ENCODE measurements around the gene PCNA. TPM values are rescaled to one million over a fixed set of nuclear protein-coding genes. Genes with fewer than 3 reads are reported as not detected.

PCNA gene
- total and polyA plus RNA-seq, 12 donors = 23.5 to 106 (median 48.6) TPM

DNA sequence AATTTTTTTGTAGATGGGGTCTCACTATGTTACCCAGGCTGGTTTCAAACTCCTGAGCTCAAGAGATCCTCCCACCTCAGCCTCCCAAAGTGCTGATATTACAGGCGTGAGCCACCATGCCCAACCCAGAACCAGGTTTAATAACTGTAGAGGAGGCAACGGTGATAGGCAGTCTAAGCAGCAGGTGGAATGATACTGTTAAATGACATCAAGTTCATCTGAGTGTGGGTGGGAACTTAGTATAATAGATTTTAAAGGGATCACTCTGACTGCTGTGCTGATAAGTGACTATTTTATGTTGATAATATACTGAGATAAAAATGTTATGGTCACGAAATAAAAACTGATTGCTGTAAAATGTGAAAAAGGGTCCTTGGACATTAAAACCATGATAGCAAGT is 31.1 kb downstream of the PCNA start:
- DNase-seq = no peak
- H3K9me3 ChIP-seq (replicated peaks in 1 of 3) = no peaks in the 10 kb centered on the region
- H3K36me3 ChIP-seq (replicated peaks in 1 of 2) = no peaks in the 10 kb centered on the region
- TF ChIP-seq, protein P1, sequence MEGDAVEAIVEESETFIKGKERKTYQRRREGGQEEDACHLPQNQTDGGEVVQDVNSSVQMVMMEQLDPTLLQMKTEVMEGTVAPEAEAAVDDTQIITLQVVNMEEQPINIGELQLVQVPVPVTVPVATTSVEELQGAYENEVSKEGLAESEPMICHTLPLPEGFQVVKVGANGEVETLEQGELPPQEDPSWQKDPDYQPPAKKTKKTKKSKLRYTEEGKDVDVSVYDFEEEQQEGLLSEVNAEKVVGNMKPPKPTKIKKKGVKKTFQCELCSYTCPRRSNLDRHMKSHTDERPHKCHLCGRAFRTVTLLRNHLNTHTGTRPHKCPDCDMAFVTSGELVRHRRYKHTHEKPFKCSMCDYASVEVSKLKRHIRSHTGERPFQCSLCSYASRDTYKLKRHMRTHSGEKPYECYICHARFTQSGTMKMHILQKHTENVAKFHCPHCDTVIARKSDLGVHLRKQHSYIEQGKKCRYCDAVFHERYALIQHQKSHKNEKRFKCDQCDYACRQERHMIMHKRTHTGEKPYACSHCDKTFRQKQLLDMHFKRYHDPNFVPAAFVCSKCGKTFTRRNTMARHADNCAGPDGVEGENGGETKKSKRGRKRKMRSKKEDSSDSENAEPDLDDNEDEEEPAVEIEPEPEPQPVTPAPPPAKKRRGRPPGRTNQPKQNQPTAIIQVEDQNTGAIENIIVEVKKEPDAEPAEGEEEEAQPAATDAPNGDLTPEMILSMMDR (IDR thresholded peaks at IDR 0.05) = no peak
- TF ChIP-seq POLR2A (IDR thresholded peaks at IDR 0.05) = no peak
- no peak overlapping the region for H3K4me3 ChIP-seq
- intact Hi-C loops (cut with DNase I) = no loop called here
- 43 to 75% (median 66%) methylated on average over 3 of the region's 3 CpGs for WGBS, 4 donors
- H3K4me1 ChIP-seq (replicated peaks in 1 of 2) = no peaks in the 10 kb centered on the region
- H3K27ac ChIP-seq = no peak overlapping the region
- no peaks in the 10 kb centered on the region for H3K27me3 ChIP-seq

DNA sequence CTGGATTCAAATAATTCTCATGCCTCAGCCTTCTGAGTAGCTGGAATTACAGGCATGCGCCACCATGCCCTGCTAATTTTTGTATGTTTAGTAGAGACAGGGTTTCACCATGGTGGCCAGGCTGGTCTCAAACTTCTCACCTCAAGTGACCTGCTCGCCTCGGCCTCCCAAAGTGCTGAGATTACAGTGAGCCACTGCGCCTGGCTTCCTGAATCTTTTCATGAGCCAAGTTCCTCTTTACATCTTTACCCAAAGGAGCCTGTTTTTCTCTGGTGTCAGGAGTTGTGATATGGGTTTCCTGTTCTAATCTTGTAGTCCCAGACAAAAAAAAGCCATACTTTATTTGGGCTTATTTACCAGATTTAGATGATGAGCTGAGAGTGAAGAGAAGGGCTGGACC is 34.4 kb downstream of the PCNA start:
- no peaks in the 10 kb centered on the region for H3K27me3 ChIP-seq
- no peak overlapping the region for H3K4me3 ChIP-seq
- H3K9me3 ChIP-seq (replicated peaks in 1 of 3) = no peaks in the 10 kb centered on the region
- intact Hi-C loops (cut with DNase I) = no loop called here
- TF ChIP-seq, protein P1 (IDR thresholded peaks at IDR 0.05) = no peak
- peaks cover 6 to 12% of the 10 kb centered on the region in 2 donors for H3K4me1 ChIP-seq (replicated peaks in 1 of 2)
- peak in 3 of 7 donors; percentile 27 to 64 (median 47) for DNase-seq
- WGBS, 4 donors = 73 to 78% (median 74%) methylated on average over 4 of the region's 4 CpGs
- peak overlapping the region in 1 of 5 donors; percentile 52 for H3K27ac ChIP-seq
- no peaks in the 10 kb centered on the region for H3K36me3 ChIP-seq (replicated peaks in 1 of 2)

GRCh38 chr20:5080384-5080877 is 39.3 kb downstream of the PCNA start:
- TF ChIP-seq, protein P1 (IDR thresholded peaks at IDR 0.05) = no peak
- no peak for TF ChIP-seq POLR2A (IDR thresholded peaks at IDR 0.05)
- Histone ChIP-seq H3K27me3 (no peaks in the 10 kb centered on the region), H3K9me3 (replicated peaks in 1 of 3) (no peaks in the 10 kb centered on the region), H3K36me3 (replicated peaks in 1 of 2) (no peaks in the 10 kb centered on the region), H3K27ac (peak overlapping the region in 3 of 5 donors; percentile 10 to 83 (median 74)), H3K4me3 (no peak overlapping the region), H3K4me1 (replicated peaks in 1 of 2) (peaks cover 6 to 28% of the 10 kb centered on the region in 2 donors)
- DNase-seq = peak; percentile 37 to 82 (median 64)
- 68 to 85% (median 81%) methylated on average over 9 to 10 of the region's 10 CpGs for WGBS, 4 donors
- intact Hi-C loops (cut with DNase I) = no loop called here

DNA sequence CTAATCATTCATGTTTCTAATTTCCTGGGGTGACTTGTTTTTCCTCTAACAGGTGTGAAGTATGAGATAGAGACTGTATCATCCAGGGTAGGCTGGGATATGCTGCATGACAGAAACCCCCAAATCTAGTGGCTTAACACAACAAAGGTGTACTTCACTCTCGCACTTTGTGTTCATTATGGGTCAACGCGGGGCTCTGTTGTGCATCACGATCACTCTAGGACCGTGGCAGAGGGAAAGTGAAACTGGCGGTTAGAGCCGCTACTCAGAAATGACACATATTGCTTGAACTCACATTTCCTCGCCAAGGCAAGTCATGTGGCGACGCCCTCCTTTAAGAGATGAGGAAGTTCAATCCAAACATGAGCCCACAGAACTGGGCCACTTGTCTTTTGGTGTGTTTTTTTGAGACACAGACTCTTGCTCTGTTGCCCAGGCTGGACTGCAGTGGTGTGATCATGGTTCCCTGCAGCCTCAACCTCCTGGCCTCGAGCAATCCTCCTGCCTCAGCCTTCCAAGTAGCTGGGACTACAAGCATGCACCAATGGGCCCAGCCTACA is 41.3 kb downstream of the PCNA start:
- peak overlapping the region in 3 of 5 donors; percentile 51 to 82 (median 74) for H3K27ac ChIP-seq
- WGBS, 4 donors = 59 to 81% (median 67%) methylated on average over 11 of the region's 11 CpGs
- no peak for TF ChIP-seq POLR2A (IDR thresholded peaks at IDR 0.05)
- no peaks in the 10 kb centered on the region for H3K36me3 ChIP-seq (replicated peaks in 1 of 2)
- intact Hi-C loops (cut with DNase I) = no loop called here
- H3K4me1 ChIP-seq (replicated peaks in 1 of 2) = peaks cover 9 to 36% of the 10 kb centered on the region in 2 donors
- no peaks in the 10 kb centered on the region for H3K9me3 ChIP-seq (replicated peaks in 1 of 3)
- no peak overlapping the region for H3K4me3 ChIP-seq
- H3K27me3 ChIP-seq = no peaks in the 10 kb centered on the region
- DNase-seq = peak; percentile 43 to 84 (median 67)

Data from adrenal gland (tissue), 12 donors.